ENCODE results near the gene EVL. TPM values are rescaled to one million over a fixed set of nuclear protein-coding genes. Genes with fewer than 3 reads are reported as not detected.

The EVL gene
- total and polyA plus RNA-seq, 2 of the 8 experiments (the other 6 are each of a cell fraction or from before 2014, with no cell fraction given) = 30.7 to 64.6 TPM

DNA sequence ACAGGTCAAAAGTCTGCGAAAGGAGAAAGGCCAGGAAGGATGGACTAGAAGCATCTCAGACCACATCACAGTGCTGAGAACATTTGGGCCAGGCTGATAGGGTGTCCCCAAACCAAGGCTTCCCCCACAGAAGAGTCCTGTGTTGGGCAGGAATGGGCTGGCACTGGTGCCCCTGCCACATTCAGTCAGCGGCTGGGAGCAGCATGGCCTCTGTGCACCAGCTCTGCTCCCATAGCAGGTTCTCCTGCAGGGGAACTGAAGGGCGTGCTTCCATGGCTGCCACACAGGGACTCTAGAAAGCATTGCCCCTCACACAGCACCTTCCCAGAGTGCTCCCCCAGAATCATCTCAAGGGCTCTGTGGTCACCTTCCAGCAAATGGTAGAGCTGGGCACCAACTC lies 17.5 kb downstream of the EVL start:
- Histone ChIP-seq H3K56ac (replicated peaks; ENCODE audit: insufficient read length, low read depth, low read length) (no peak overlapping the region), H3K79me1 (ENCODE audit: low read depth, low read length) (no peaks in the 10 kb centered on the region; the same call in 1 of the 2 replicates)
- POLR2A ChIA-PET (ENCODE audit: partially characterized antibody) = interaction anchor here (0.6 kb wide), 1 partner anchor 261 kb away, joined by 3 read pairs; no protein-coding TSS in a partner anchor
- TF ChIP-seq TCF12 (IDR thresholded peaks at IDR 0.05; ENCODE audit: low read depth, low read length) (no peak), GABPA (IDR thresholded peaks at IDR 0.05; ENCODE audit: borderline replicate concordance, insufficient read depth, low read length) (no peak), TAF1 (IDR thresholded peaks at IDR 0.05; ENCODE audit: low read depth, low read length) (no peak), EP300 (IDR thresholded peaks at IDR 0.05; ENCODE audit: borderline replicate concordance in 1 of 2, low read depth in 2 of 2, low read length in 2 of 2) (no peak), KDM1A (IDR thresholded peaks at IDR 0.05; ENCODE audit: borderline replicate concordance, low read length) (no peak), RFX5 (IDR thresholded peaks at IDR 0.05; ENCODE audit: borderline replicate concordance, low read depth, low read length) (no peak), SIX5 (IDR thresholded peaks at IDR 0.05; ENCODE audit: low read depth, low read length) (no peak), MAFK (IDR thresholded peaks at IDR 0.05; ENCODE audit: low read depth, low read length) (no peak), CBX8 (IDR thresholded peaks at IDR 0.05; ENCODE audit: borderline replicate concordance, low read depth, low read length) (no peak), ASH2L (IDR thresholded peaks at IDR 0.05; ENCODE audit: low read length) (no peak), EGR1 (IDR thresholded peaks at IDR 0.05; ENCODE audit: borderline replicate concordance, low read depth, low read length) (no peak), BCL11A (IDR thresholded peaks at IDR 0.05; ENCODE audit: low read depth in 2 of 2, low read length in 2 of 2) (no peak)
- TF ChIP-seq, protein P1, sequence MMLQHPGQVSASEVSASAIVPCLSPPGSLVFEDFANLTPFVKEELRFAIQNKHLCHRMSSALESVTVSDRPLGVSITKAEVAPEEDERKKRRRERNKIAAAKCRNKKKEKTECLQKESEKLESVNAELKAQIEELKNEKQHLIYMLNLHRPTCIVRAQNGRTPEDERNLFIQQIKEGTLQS (IDR thresholded peaks at IDR 0.05; ENCODE audit: insufficient read depth, low read depth, low read length) = no peak

More for the DNA sequence above, 17.5 kb downstream of the EVL start:
- Histone ChIP-seq H2BK120ac (replicated peaks; ENCODE audit: low read depth, low read length) (no peak overlapping the region), H2AFZ (ENCODE audit: low read length) (no peak overlapping the region), H4K8ac (ENCODE audit: extremely low read depth, insufficient read depth, low read length) (no peak overlapping the region), H3K9me3 (ENCODE audit: insufficient read depth in 2 of 2, low read depth in 1 of 2, low read length in 1 of 2) (no peaks in the 10 kb centered on the region), H3K4me2 (ENCODE audit: insufficient read depth in 1 of 2, low read depth in 2 of 2, low read length in 2 of 2) (no peak overlapping the region), H4K20me1 (replicated peaks in 1 of 2; ENCODE audit: control insufficient read depth in 1 of 2, insufficient read depth in 2 of 2, low read length in 2 of 2) (peaks cover 2% of the 10 kb centered on the region in 2 experiments), H3K14ac (ENCODE audit: insufficient read length) (no peak overlapping the region), H2BK20ac (ENCODE audit: low read length) (no peak overlapping the region), H3K23ac (ENCODE audit: insufficient read length) (no peak overlapping the region), H2BK12ac (ENCODE audit: low read depth, low read length) (no peak overlapping the region), H3K18ac (ENCODE audit: extremely low read depth, low read length) (no peak overlapping the region), H3K9ac (replicated peaks in 1 of 4; ENCODE audit: extremely low read depth in 1 of 4, low read depth in 3 of 4, low read length in 3 of 4) (no peak overlapping the region), H3K23me2 (ENCODE audit: low read depth, low read length) (no peaks in the 10 kb centered on the region), H2BK5ac (ENCODE audit: low read depth, low read length) (no peak overlapping the region), H4K5ac (ENCODE audit: insufficient read length, low read depth, low read length) (no peak overlapping the region), H3K79me2 (ENCODE audit: control insufficient read depth in 1 of 2, insufficient read depth in 2 of 2, low read length in 2 of 2) (no peaks in the 10 kb centered on the region), H3K4me3 (ENCODE audit: extremely low read depth in 1 of 4, insufficient read depth in 2 of 4, low read depth in 3 of 4, low read length in 4 of 4) (no peak overlapping the region), H4K91ac (replicated peaks; ENCODE audit: insufficient read length, low read length) (no peak overlapping the region), H3K27me3 (replicated peaks in 1 of 4; ENCODE audit: control insufficient read depth in 3 of 4, extremely low read depth in 1 of 4, insufficient read depth in 3 of 4, low read length in 3 of 4) (no peaks in the 10 kb centered on the region; a peak in 1 of 7 replicates), H2AK5ac (ENCODE audit: low read depth, low read length) (no peak overlapping the region), H2BK15ac (ENCODE audit: low read length) (no peak overlapping the region), H3K36me3 (ENCODE audit: control insufficient read depth in 2 of 4, insufficient read depth in 4 of 4, low read length in 3 of 4) (no peaks in the 10 kb centered on the region), H3K27ac (ENCODE audit: low read depth, low read length) (no peak overlapping the region), H3K4ac (replicated peaks; ENCODE audit: insufficient read length, low read depth, low read length) (no peak overlapping the region), H3K4me1 (replicated peaks in 1 of 4; ENCODE audit: control insufficient read depth in 3 of 4, insufficient read depth in 4 of 4, low read length in 3 of 4) (peaks cover 2 to 18% (median 4%) of the 10 kb centered on the region in 4 experiments; a peak in 5 of 7 replicates)
- DNase-seq (ENCODE audit: low read depth in 1 of 2, low spot score in 2 of 2) (no peak), FAIRE-seq (no peak)
- CTCF ChIA-PET (ENCODE audit: partially characterized antibody) = interaction anchor here (0.9 to 24.3 kb wide), 8 partner anchors 8 to 106 kb away, joined by 3 to 240 read pairs (median 4); no protein-coding TSS in a partner anchor
- WGBS, 2 experiments (ENCODE audit: extremely low coverage in 1 of 2, insufficient coverage in 1 of 2, insufficient read length in 1 of 2, insufficient replicate concordance in 2 of 2, low coverage in 1 of 2, low lambda C conversion rate in 2 of 2, missing lambda C conversion rate in 1 of 2) = 84% methylated on average over 3 of the region's 3 CpGs; no CpG with 5 or more reads in 1 of the 2 experiments

Data from H1 (cell line).